GM18858 (cell line): ENCODE data around the gene TPM1.

Source experiments
- ATAC-seq: cut with Tn5 transposase; IDR thresholded peaks from one replicate; pipeline ENCODE4 v1.9.1; 2021; ENCODE audit not compliant: unreplicated experiment

TPM1 gene

GRCh38 chr15:63052961-63053698 is 10.6 kb downstream of the TPM1 start:
- ATAC-seq, result no peak

- no peak for ATAC-seq
Observed at GRCh38 chr15:63054281-63054683, 11.7 kb downstream of the TPM1 start.

GRCh38 chr15:63054985-63055384 is 12.4 kb downstream of the TPM1 start:
- ATAC-seq, result no peak

- no peak for ATAC-seq
Observed at GRCh38 chr15:63056829-63057228, 14.3 kb downstream of the TPM1 start.

GRCh38 chr15:63057468-63058345 is 15.2 kb downstream of the TPM1 start:
- ATAC-seq, result no peak

GRCh38 chr15:63059075-63059474 is 16.5 kb downstream of the TPM1 start:
- ATAC-seq, result no peak

- ATAC-seq, result no peak
Observed at GRCh38 chr15:63059573-63060216, 17.1 kb downstream of the TPM1 start.

GRCh38 chr15:63060699-63061098 is 18.2 kb downstream of the TPM1 start:
- ATAC-seq, result no peak

- ATAC-seq, result no peak
Observed at GRCh38 chr15:63061975-63062374, 19.4 kb downstream of the TPM1 start.

GRCh38 chr15:63063164-63063756 is 20.7 kb downstream of the TPM1 start:
- ATAC-seq, result no peak

- ATAC-seq, result no peak
Observed at GRCh38 chr15:63063877-63064409, 21.4 kb downstream of the TPM1 start.

GRCh38 chr15:63065262-63066221 is 23.0 kb downstream of the TPM1 start:
- no peak for ATAC-seq

GRCh38 chr15:63066272-63066671 is 23.7 kb downstream of the TPM1 start:
- ATAC-seq, result no peak

- ATAC-seq, result no peak
Observed at GRCh38 chr15:63067306-63067705, 24.8 kb downstream of the TPM1 start.

- ATAC-seq, result no peak
Observed at GRCh38 chr15:63067976-63068743, 25.6 kb downstream of the TPM1 start.

GRCh38 chr15:63069616-63070090 is 27.1 kb downstream of the TPM1 start:
- no peak for ATAC-seq

- ATAC-seq, result no peak
Observed at GRCh38 chr15:63070681-63071129, 28.2 kb downstream of the TPM1 start.

- ATAC-seq, result no peak
Observed at GRCh38 chr15:63071288-63071909, 28.9 kb downstream of the TPM1 start.
